Endothelial cell of hepatic sinusoid (primary cell): Measurements from ENCODE around the gene ACAA1.
"Not testable (repeated sequence)": the region's sequence is repeated elsewhere in the genome, so short reads cannot be mapped to it uniquely, and the experiment has no call there.

Source experiments
- in situ Hi-C: cut with HindIII; loops from 2 replicates; pipeline ENCODE4 v1.10.0; 2017; ENCODE audit warnings: low sequenced_read_pairs

The ACAA1 gene

DNA sequence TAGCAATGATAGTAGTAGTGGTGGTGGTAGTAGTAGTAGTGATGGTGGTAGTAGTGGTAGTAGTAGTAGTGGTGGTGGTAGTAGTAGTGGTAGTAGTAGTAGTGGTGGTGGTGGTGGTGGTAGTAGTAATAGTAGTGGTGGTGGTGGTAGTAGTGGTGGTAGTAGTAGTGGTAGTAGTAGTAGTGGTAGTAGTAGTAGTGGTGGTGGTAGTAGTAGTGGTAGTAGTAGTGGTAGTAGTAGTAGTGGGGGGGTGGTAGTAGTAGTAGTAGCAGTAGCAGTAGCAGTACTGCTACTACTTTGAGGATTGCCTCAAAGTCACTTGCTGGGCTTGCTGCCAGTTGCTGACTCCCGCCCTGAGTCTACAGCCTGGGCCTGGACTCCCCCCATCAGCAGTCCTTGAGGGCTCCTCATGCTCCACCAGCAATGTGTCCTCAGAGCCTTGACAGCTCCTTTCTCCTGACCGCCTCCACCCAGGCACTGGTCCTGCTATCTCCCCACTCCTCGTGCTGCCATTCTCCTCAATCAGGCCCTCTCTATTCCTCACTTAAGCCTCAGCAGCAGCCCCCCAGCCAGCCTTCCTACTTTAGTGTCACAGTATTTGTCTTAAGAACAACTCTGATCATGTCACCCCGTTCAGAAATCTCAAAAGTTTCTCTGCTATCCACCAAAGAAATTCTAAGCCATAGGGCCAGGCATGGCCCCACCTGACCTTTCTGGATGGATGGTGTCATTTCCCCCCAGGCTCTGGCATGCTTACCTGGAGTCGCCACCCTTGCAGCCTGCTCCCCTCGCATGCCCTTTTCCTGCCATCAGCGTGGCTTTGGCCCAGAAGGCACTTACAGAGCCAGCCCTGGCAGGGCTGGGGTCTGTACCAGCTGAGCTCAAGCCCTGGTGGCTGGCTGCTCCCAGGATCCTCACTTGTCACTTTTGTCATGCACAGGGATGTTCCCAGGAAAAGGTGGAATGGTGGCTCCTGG is 52.3 kb downstream of the ACAA1 start:
- in situ Hi-C loops, result loop anchor here (5.0 kb wide), 1 partner anchor 43 kb away; no protein-coding TSS in a partner anchor

DNA sequence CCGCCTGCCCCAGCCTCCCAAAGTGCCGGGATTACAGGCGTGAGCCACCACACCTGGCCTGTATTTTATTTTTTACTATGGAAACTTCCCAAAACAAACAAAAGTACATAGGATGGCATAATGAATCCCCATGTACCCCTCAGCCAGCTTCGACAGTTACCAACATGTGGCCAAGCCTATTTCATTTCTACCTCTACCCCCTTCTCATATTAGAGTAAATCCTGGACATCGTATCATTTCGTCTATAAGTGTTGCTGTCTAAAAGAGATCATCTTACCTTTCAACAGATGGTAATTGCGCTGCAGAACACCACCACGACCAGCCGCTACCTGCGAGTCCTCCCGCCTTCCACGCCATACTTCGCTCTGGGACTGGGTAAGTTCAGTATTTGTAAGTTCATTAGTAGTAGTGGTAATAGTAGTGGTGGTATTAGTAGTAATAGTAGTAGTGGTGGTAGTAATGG is 53.0 kb downstream of the ACAA1 start:
- in situ Hi-C loops, result no loop called here

DNA sequence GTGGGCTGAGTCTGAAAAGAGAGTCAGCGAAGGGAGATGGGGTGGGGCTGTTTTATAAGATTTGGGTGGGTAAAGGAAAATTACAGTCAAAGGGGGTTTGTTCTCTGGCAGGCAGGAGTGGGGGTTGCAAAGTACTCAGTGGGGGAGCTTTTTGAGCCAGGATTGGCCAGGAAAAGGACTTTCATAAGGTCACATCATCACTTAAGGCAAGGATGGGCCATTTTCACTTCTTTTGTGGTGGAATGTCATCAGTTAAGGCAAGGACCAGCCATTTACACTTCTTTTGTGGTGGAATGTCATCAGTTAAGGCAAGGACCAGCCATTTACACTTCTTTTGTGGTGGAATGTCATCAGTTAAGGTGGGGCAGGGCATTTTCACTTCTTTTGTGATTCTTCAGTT is 53.7 kb downstream of the ACAA1 start:
- in situ Hi-C loops, result not testable (repeated sequence)

DNA sequence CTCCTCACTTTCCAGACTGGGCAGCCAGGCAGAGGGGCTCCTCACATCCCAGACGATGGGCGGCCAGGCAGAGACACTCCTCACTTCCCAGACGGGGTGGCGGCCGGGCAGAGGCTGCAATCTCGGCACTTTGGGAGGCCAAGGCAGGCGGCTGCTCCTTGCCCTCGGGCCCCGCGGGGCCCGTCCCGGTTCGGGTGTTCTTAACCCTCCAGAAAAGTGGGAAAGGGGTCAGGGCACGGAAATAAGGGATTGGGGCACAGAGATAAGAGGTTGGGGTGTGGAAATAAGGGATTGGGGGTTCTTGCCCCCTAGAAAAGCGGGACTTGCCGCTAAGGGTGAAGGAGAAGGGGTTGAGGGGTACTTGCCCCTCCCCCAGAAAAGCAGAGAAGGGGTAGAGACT is 54.6 kb downstream of the ACAA1 start:
- in situ Hi-C loops, result not testable (repeated sequence)

DNA sequence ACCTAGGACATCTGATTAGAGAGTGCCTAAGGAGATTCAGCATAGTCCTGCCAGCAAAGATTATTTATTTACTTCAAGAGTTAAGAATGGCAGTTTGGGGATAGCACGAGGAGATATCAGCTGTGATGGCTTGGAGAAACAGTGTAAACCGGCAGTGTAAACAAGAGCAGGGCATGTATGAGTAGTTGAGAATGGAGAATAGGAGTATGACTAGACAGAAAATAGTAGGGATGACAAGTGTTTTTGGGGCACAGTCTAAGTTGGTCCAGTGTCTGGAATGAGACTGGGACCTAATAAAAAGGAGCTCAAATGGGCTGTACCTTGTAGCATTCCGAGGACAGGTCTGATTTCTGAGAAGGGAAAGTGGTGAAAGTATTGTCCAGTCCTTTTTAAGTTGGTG is 59.9 kb downstream of the ACAA1 start:
- in situ Hi-C loops, result not testable (repeated sequence)
